ENCODE results near the gene SMAD6. TPM values are rescaled to one million over a fixed set of nuclear protein-coding genes. Genes with fewer than 3 reads are reported as not detected.

Gene SMAD6
- total and polyA plus RNA-seq, 2 of the 4 experiments (the other 2 are of a cell fraction) = 4.8 to 8.5 TPM

GRCh38 chr15:66786708-66787488 is 84.9 kb downstream of the SMAD6 start:
- ATAC-seq (ENCODE audit: low read depth) = peak; percentile 16
- dilution Hi-C loops (cut with HindIII; ENCODE audit: low sequenced_read_pairs, unreplicated experiment) = no loop called here
- Histone ChIP-seq H3K4ac (ENCODE audit: low read depth, low read length) (peak overlapping the region; percentile 99), H4K91ac (ENCODE audit: insufficient read depth, low read depth, low read length) (peak overlapping the region; percentile 95), H4K8ac (ENCODE audit: low read depth in 2 of 2, low read length in 2 of 2) (peak overlapping the region; percentile 23 to 88), H3K27ac (ENCODE audit: insufficient read depth, low read length) (peak overlapping the region; percentile 49), H2BK5ac (ENCODE audit: low read depth, low read length, poor library complexity, severe bottlenecking) (peak overlapping the region; percentile 75), H4K5ac (ENCODE audit: low read depth, low read length) (peak overlapping the region; percentile 69; the same call in 1 of the 2 replicates), H2BK15ac (ENCODE audit: low read depth, low read length) (peak overlapping the region; percentile 91; the same call in 2 of the 3 replicates), H3K4me2 (ENCODE audit: low read depth, low read length) (no peak overlapping the region), H2BK20ac (ENCODE audit: low read depth, low read length) (peak overlapping the region; percentile 96), H3K23ac (ENCODE audit: low read depth, low read length) (peak overlapping the region; percentile 89), H3K56ac (ENCODE audit: extremely low read depth, insufficient read depth, low read length) (peak overlapping the region; percentile 29; the same call in 1 of the 2 replicates), H4K20me1 (ENCODE audit: insufficient read depth, low read length) (no peaks in the 10 kb centered on the region), H2AK5ac (ENCODE audit: low read depth, low read length) (peak overlapping the region; percentile 95), H3K36me3 (ENCODE audit: control insufficient read depth, insufficient read depth, low read length) (0 out of 2 replicates have a peak, but pooled peaks cover 1% of the 10 kb centered on the region), H3K9me3 (ENCODE audit: control insufficient read depth, insufficient read depth, low read length) (no peaks in the 10 kb centered on the region), H3K79me1 (ENCODE audit: low read depth in 1 of 2, low read length in 2 of 2) (peaks cover 9 to 43% of the 10 kb centered on the region in 2 experiments), H3K9ac (ENCODE audit: low read depth, low read length) (no peak overlapping the region), H3K9me1 (ENCODE audit: insufficient read depth, low read length) (peaks cover 53% of the 10 kb centered on the region), H2AK9ac (replicated peaks; ENCODE audit: low read depth, low read length, poor library complexity) (peak overlapping the region; percentile 35), H3K18ac (ENCODE audit: low read depth, low read length) (peak overlapping the region; percentile 32), H2BK120ac (ENCODE audit: low read depth, low read length) (peak overlapping the region; percentile 98), H2AFZ (replicated peaks; ENCODE audit: low read length, poor library complexity) (peak overlapping the region; percentile 80), H3K4me1 (ENCODE audit: control insufficient read depth, insufficient read depth, low read length) (peaks cover 53% of the 10 kb centered on the region), H3K14ac (replicated peaks; ENCODE audit: low read depth, low read length) (peak overlapping the region; percentile 90), H3K27me3 (ENCODE audit: control insufficient read depth, insufficient read depth, low read length) (no peaks in the 10 kb centered on the region), H3K4me3 (ENCODE audit: insufficient read depth, low read depth, low read length) (no peak overlapping the region)
- BruUV-seq (replicated peaks) = no TSS peak
- TF ChIP-seq ELK1 (IDR thresholded peaks at IDR 0.05; ENCODE audit: borderline replicate concordance, low read depth, low read length) (no peak), MXI1 (IDR thresholded peaks at IDR 0.05; ENCODE audit: borderline replicate concordance, low read depth, low read length) (no peak), MAFK (IDR thresholded peaks at IDR 0.05; ENCODE audit: low read depth, low read length) (no peak), MAZ (IDR thresholded peaks at IDR 0.05; ENCODE audit: borderline replicate concordance, low read depth, low read length) (0 out of 2 replicates have a peak, but pooled peaks have one; percentile 15), BHLHE40 (IDR thresholded peaks at IDR 0.05; ENCODE audit: low read depth, low read length) (no peak), RCOR1 (IDR thresholded peaks at IDR 0.05; ENCODE audit: insufficient replicate concordance, low read length) (no peak), NFE2L2 (IDR thresholded peaks at IDR 0.05; ENCODE audit: low read depth, low read length) (no peak), USF2 (IDR thresholded peaks at IDR 0.05; ENCODE audit: low read depth, low read length) (no peak)
- peak; percentile 62 for DNase-seq
- CTCF ChIA-PET = no interaction called here
- 54% methylated on average over 2 of the region's 8 CpGs; no CpG with 5 or more reads in 1 of the 2 experiments for WGBS, 2 experiments (ENCODE audit: extremely low coverage in 2 of 2, insufficient read length in 1 of 2)
- in situ Hi-C loops (cut with MboI; ENCODE audit: low sequenced_read_pairs) = no loop called here
- POLR2A ChIA-PET (ENCODE audit: unreplicated experiment) = no interaction called here
- intact Hi-C loops (cut with micrococcal nuclease) = loop anchor here (5.0 kb wide), 2 partner anchors 80 to 165 kb away; no protein-coding TSS in a partner anchor

All from IMR-90 (cell line).